Liver (tissue), 3 donors: ENCODE measurements around the gene ARPP21.

Experiments used
- EGR1 ChIP-seq, 2 donors: IDR thresholded peaks; 2 replicates each; pipeline ENCODE4 v1.6.1; 2016 to 2018; ENCODE audit warnings: antibody characterized with exemption in 2 of 2, low read depth in 2 of 2
- TAF1 ChIP-seq: conservative IDR thresholded peaks from 2 replicates; pipeline ENCODE4 v1.6.1; 2016; ENCODE audit warnings: antibody characterized with exemption, mild to moderate bottlenecking
- YY1 ChIP-seq: IDR thresholded peaks from 2 replicates; pipeline ENCODE4 v1.6.1; 2016; ENCODE audit warnings: antibody characterized with exemption, mild to moderate bottlenecking
- TF ChIP-seq, protein P1 (sequence below): IDR thresholded peaks from 2 replicates; pipeline ENCODE4 v1.6.1; 2016; ENCODE audit warnings: antibody characterized with exemption, mild to moderate bottlenecking
- TF ChIP-seq, protein P2 (sequence below): fragments of 150-350 bp; IDR thresholded peaks from 2 replicates; pipeline ENCODE4 v1.5.1; 2017; ENCODE audit warnings: improper control_type of control experiment, low read depth, low read length; ENCODE audit not compliant: missing input control
- TF ChIP-seq, protein P3 (sequence below): IDR thresholded peaks from 2 replicates; pipeline ENCODE4 v1.6.1; 2016; ENCODE audit warnings: antibody characterized with exemption
- TF ChIP-seq, protein P4 (sequence below): IDR thresholded peaks from 2 replicates; pipeline ENCODE4 v1.6.1; 2016; ENCODE audit warnings: antibody characterized with exemption
- donor health status: healthy.
- donor health status: healthy.

DNA sequence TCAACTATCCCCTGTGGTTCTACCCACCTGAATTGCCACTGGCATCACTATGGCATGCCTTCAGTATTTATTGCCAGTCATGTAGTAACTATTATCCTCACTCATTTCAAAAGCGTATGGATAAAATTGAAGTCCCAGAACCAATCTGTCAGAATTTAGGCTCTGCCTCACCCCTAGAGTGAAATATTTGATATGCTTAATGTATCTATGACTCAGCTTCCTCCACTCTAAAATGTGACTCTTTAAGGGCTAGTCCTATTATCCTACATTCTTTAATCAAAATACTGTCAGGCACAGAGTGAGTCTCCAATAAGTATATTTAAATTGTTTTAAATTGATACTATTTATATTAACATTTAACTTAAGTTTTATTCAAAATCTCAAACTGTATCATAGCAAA, 27.6 kb downstream of the ARPP21 start:
- TF ChIP-seq, protein P1, sequence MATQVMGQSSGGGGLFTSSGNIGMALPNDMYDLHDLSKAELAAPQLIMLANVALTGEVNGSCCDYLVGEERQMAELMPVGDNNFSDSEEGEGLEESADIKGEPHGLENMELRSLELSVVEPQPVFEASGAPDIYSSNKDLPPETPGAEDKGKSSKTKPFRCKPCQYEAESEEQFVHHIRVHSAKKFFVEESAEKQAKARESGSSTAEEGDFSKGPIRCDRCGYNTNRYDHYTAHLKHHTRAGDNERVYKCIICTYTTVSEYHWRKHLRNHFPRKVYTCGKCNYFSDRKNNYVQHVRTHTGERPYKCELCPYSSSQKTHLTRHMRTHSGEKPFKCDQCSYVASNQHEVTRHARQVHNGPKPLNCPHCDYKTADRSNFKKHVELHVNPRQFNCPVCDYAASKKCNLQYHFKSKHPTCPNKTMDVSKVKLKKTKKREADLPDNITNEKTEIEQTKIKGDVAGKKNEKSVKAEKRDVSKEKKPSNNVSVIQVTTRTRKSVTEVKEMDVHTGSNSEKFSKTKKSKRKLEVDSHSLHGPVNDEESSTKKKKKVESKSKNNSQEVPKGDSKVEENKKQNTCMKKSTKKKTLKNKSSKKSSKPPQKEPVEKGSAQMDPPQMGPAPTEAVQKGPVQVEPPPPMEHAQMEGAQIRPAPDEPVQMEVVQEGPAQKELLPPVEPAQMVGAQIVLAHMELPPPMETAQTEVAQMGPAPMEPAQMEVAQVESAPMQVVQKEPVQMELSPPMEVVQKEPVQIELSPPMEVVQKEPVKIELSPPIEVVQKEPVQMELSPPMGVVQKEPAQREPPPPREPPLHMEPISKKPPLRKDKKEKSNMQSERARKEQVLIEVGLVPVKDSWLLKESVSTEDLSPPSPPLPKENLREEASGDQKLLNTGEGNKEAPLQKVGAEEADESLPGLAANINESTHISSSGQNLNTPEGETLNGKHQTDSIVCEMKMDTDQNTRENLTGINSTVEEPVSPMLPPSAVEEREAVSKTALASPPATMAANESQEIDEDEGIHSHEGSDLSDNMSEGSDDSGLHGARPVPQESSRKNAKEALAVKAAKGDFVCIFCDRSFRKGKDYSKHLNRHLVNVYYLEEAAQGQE, result no peak
- no peak for TF ChIP-seq EGR1 (IDR thresholded peaks at IDR 0.05; ENCODE audit: low read depth in 2 of 2)
- TF ChIP-seq, protein P2, sequence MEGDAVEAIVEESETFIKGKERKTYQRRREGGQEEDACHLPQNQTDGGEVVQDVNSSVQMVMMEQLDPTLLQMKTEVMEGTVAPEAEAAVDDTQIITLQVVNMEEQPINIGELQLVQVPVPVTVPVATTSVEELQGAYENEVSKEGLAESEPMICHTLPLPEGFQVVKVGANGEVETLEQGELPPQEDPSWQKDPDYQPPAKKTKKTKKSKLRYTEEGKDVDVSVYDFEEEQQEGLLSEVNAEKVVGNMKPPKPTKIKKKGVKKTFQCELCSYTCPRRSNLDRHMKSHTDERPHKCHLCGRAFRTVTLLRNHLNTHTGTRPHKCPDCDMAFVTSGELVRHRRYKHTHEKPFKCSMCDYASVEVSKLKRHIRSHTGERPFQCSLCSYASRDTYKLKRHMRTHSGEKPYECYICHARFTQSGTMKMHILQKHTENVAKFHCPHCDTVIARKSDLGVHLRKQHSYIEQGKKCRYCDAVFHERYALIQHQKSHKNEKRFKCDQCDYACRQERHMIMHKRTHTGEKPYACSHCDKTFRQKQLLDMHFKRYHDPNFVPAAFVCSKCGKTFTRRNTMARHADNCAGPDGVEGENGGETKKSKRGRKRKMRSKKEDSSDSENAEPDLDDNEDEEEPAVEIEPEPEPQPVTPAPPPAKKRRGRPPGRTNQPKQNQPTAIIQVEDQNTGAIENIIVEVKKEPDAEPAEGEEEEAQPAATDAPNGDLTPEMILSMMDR, result no peak
- TF ChIP-seq TAF1, result no peak
- TF ChIP-seq, protein P3, sequence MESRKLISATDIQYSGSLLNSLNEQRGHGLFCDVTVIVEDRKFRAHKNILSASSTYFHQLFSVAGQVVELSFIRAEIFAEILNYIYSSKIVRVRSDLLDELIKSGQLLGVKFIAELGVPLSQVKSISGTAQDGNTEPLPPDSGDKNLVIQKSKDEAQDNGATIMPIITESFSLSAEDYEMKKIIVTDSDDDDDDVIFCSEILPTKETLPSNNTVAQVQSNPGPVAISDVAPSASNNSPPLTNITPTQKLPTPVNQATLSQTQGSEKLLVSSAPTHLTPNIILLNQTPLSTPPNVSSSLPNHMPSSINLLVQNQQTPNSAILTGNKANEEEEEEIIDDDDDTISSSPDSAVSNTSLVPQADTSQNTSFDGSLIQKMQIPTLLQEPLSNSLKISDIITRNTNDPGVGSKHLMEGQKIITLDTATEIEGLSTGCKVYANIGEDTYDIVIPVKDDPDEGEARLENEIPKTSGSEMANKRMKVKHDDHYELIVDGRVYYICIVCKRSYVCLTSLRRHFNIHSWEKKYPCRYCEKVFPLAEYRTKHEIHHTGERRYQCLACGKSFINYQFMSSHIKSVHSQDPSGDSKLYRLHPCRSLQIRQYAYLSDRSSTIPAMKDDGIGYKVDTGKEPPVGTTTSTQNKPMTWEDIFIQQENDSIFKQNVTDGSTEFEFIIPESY, result no peak
- TF ChIP-seq YY1, result no peak
- TF ChIP-seq, protein P4, sequence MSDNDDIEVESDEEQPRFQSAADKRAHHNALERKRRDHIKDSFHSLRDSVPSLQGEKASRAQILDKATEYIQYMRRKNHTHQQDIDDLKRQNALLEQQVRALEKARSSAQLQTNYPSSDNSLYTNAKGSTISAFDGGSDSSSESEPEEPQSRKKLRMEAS, result no peak
